GM23338 (cell line): ENCODE results near the gene PRUNE2. TPM values are rescaled to one million over a fixed set of nuclear protein-coding genes. Genes with fewer than 3 reads are reported as not detected.

Source experiments
- ATAC-seq: fragments of 200-7000 bp; cut with Tn5 transposase; 3 replicates; pipeline ENCODE4 v1.9.1; 2020
- DNase-seq: peaks from one replicate; pipeline ENCODE4 v3.0.0-alpha.2; 2015; ENCODE audit warnings: low spot score
- H2AFZ ChIP-seq: fragments of 200-600 bp; sonication (generic); 2 replicates; pipeline ENCODE4 v1.8.0; 2016; ENCODE audit warnings: antibody characterized with exemption, mild to moderate bottlenecking, moderate library complexity
- H3F3A ChIP-seq: fragments of 200-600 bp; sonication (generic); replicated peaks from 2 replicates; pipeline ENCODE4 v1.8.0; 2017; ENCODE audit warnings: antibody characterized with exemption, mixed run types, low read depth
- H3K27ac ChIP-seq: fragments of 200-600 bp; sonication (generic); 2 replicates; pipeline ENCODE4 v1.6.1; 2016; ENCODE audit warnings: low read depth
- H3K27me3 ChIP-seq: fragments of 200-600 bp; sonication (generic); 2 replicates; pipeline ENCODE4 v1.8.0; 2016; ENCODE audit warnings: mild to moderate bottlenecking, mixed run types, moderate library complexity; ENCODE audit not compliant: insufficient read depth
- H3K36me3 ChIP-seq: fragments of 200-600 bp; sonication (generic); 2 replicates; pipeline ENCODE4 v1.8.0; 2016; ENCODE audit warnings: mild to moderate bottlenecking; ENCODE audit not compliant: insufficient read depth
- H3K4me1 ChIP-seq: fragments of 200-600 bp; sonication (generic); 2 replicates; pipeline ENCODE4 v1.8.0; 2016; ENCODE audit warnings: mild to moderate bottlenecking, moderate library complexity; ENCODE audit not compliant: insufficient read depth
- H3K4me2 ChIP-seq: fragments of 200-600 bp; sonication (generic); 2 replicates; pipeline ENCODE4 v1.7.1; 2017; ENCODE audit warnings: mixed run types
- H3K4me3 ChIP-seq: fragments of 200-600 bp; sonication (generic); 2 replicates; pipeline ENCODE4 v1.6.1; 2016; ENCODE audit warnings: mixed run types
- H3K79me2 ChIP-seq: fragments of 200-600 bp; sonication (generic); replicated peaks from 2 replicates; pipeline ENCODE4 v1.8.0; 2017; ENCODE audit warnings: mild to moderate bottlenecking; ENCODE audit not compliant: insufficient read depth
- H3K9me2 ChIP-seq: fragments of 200-600 bp; sonication (generic); 2 replicates; pipeline ENCODE4 v1.8.0; 2017; ENCODE audit not compliant: insufficient read depth
- H4K20me1 ChIP-seq: fragments of 200-600 bp; sonication (generic); replicated peaks from 2 replicates; pipeline ENCODE4 v1.8.0; 2017; ENCODE audit warnings: mild to moderate bottlenecking; ENCODE audit not compliant: insufficient read depth
- H3K27ac Mint-ChIP-seq: 2 replicates; pipeline ENCODE4 v1.8.0; 2020; ENCODE audit warnings: inconsistent platforms, mild to moderate bottlenecking, moderate library complexity, mixed read lengths
- H3K27me3 Mint-ChIP-seq: 3 replicates; pipeline ENCODE4 v1.8.0; 2022; ENCODE audit warnings: low read depth, mild to moderate bottlenecking, moderate library complexity, mixed read lengths, inconsistent platforms; ENCODE audit not compliant: insufficient read depth, poor library complexity
- H3K36me3 Mint-ChIP-seq: 3 replicates; pipeline ENCODE4 v1.8.0; 2021; ENCODE audit warnings: low read depth, mild to moderate bottlenecking, inconsistent platforms, moderate library complexity, mixed read lengths
- H3K4me1 Mint-ChIP-seq: 3 replicates; pipeline ENCODE4 v1.8.0; 2020; ENCODE audit warnings: mild to moderate bottlenecking, inconsistent platforms, mixed read lengths
- H3K4me3 Mint-ChIP-seq: 3 replicates; pipeline ENCODE4 v1.8.0; 2021; ENCODE audit warnings: moderate library complexity, mild to moderate bottlenecking, inconsistent platforms, mixed read lengths
- H3K9me3 Mint-ChIP-seq: 3 replicates; pipeline ENCODE4 v1.8.0; 2020; ENCODE audit warnings: moderate library complexity, mild to moderate bottlenecking, inconsistent platforms, mixed read lengths
- STAT1 ChIP-seq: IDR thresholded peaks from one replicate; pipeline ENCODE4 v1.6.1; 2016; ENCODE audit warnings: antibody characterized with exemption; ENCODE audit not compliant: unreplicated experiment
- ZNF114 ChIP-seq: fragments of 250-450 bp; sonication (Bioruptor Pico); IDR thresholded peaks from 2 replicates; pipeline ENCODE4 v1.5.0; 2020; ENCODE audit warnings: mild to moderate bottlenecking, moderate library complexity
- polyA plus RNA-seq: library from polyadenylated mRNA; unstranded; fragments of >200 nt; fragmentation: Nextera tagmentation; extraction: Ambion mirVana; gene quantifications from 2 replicates; pipeline ENCODE4 v1.2.1, GENCODE V29; 2016
- total RNA-seq: library from RNA; depleted of rRNA; stranded (reverse); fragments of >200 nt; shearing (Covaris generic); gene quantifications from 2 replicates; pipeline ENCODE4 v1.2.3, GENCODE V29; 2014
- TF ChIP-seq, protein P1 (sequence below), 2 experiments: fragments of 200-600 bp in 1 of 2; sonication (generic) in 1 of 2; conservative IDR thresholded peaks; 2 replicates each; pipeline versions ENCODE4 v1.5.1 to v1.6.1; 2016 to 2017; ENCODE audit warnings: antibody characterized with exemption in 2 of 2, low read depth in 2 of 2, mild to moderate bottlenecking in 2 of 2, moderate library complexity in 1 of 2
- TF ChIP-seq, protein P2 (sequence below): fragments of 250-450 bp; sonication (Bioruptor Pico); IDR thresholded peaks from 2 replicates; pipeline ENCODE4 v1.5.0; 2020; ENCODE audit warnings: mild to moderate bottlenecking, moderate library complexity

Gene PRUNE2
- total and polyA plus RNA-seq, 2 experiments from 2014 or later = 10.6 to 26.5 TPM

DNA sequence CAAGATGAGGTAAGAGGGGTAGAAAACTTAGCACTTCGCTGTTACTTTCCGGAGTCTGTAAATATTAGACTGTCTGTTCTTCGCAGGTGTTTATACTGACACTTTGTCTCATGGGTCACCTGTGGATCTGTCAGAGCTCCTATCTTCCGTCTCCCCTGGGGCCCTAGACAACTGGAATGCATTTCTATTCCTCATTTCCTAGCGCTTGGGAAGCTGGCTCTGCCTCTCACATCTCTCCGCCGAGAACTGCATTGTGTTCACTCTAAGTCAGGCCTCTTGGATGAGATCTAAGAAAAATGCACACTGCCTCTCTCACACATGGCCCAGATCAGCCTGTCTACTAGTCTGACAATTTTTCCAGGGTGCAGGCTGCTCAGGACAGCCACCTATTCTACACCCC lies 102.2 kb downstream of the PRUNE2 start:
- no peaks in the 10 kb centered on the region for H4K20me1 ChIP-seq
- no peak for DNase-seq
- ATAC-seq = no peak; the same call in 2 of the 3 replicates
- H3K79me2 ChIP-seq = no peaks in the 10 kb centered on the region
- peaks cover 5% of the 10 kb centered on the region for H3K4me1 ChIP-seq
- peaks cover 28% of the 10 kb centered on the region for H3K4me1 Mint-ChIP-seq
- H3K9me3 Mint-ChIP-seq = no peaks in the 10 kb centered on the region
- peak overlapping the region; percentile 27; the same call in 1 of the 2 replicates for H3K4me2 ChIP-seq
- no peak overlapping the region for H3K27ac Mint-ChIP-seq
- peaks cover 3% of the 10 kb centered on the region for H3K27me3 Mint-ChIP-seq
- H3K4me3 Mint-ChIP-seq = no peak overlapping the region
- peak overlapping the region; percentile 60; the same call in 1 of the 2 replicates for H3K27ac ChIP-seq
- H3K4me3 ChIP-seq = no peak overlapping the region
- H3K36me3 Mint-ChIP-seq = no peaks in the 10 kb centered on the region
- no peak for TF ChIP-seq ZNF114 (CRISPR knock-in tag)
- TF ChIP-seq, protein P1, sequence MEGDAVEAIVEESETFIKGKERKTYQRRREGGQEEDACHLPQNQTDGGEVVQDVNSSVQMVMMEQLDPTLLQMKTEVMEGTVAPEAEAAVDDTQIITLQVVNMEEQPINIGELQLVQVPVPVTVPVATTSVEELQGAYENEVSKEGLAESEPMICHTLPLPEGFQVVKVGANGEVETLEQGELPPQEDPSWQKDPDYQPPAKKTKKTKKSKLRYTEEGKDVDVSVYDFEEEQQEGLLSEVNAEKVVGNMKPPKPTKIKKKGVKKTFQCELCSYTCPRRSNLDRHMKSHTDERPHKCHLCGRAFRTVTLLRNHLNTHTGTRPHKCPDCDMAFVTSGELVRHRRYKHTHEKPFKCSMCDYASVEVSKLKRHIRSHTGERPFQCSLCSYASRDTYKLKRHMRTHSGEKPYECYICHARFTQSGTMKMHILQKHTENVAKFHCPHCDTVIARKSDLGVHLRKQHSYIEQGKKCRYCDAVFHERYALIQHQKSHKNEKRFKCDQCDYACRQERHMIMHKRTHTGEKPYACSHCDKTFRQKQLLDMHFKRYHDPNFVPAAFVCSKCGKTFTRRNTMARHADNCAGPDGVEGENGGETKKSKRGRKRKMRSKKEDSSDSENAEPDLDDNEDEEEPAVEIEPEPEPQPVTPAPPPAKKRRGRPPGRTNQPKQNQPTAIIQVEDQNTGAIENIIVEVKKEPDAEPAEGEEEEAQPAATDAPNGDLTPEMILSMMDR (conservative IDR thresholded peaks at IDR 0.05; ENCODE audit: low read depth in 2 of 2) = no peak
- TF ChIP-seq, protein P2, sequence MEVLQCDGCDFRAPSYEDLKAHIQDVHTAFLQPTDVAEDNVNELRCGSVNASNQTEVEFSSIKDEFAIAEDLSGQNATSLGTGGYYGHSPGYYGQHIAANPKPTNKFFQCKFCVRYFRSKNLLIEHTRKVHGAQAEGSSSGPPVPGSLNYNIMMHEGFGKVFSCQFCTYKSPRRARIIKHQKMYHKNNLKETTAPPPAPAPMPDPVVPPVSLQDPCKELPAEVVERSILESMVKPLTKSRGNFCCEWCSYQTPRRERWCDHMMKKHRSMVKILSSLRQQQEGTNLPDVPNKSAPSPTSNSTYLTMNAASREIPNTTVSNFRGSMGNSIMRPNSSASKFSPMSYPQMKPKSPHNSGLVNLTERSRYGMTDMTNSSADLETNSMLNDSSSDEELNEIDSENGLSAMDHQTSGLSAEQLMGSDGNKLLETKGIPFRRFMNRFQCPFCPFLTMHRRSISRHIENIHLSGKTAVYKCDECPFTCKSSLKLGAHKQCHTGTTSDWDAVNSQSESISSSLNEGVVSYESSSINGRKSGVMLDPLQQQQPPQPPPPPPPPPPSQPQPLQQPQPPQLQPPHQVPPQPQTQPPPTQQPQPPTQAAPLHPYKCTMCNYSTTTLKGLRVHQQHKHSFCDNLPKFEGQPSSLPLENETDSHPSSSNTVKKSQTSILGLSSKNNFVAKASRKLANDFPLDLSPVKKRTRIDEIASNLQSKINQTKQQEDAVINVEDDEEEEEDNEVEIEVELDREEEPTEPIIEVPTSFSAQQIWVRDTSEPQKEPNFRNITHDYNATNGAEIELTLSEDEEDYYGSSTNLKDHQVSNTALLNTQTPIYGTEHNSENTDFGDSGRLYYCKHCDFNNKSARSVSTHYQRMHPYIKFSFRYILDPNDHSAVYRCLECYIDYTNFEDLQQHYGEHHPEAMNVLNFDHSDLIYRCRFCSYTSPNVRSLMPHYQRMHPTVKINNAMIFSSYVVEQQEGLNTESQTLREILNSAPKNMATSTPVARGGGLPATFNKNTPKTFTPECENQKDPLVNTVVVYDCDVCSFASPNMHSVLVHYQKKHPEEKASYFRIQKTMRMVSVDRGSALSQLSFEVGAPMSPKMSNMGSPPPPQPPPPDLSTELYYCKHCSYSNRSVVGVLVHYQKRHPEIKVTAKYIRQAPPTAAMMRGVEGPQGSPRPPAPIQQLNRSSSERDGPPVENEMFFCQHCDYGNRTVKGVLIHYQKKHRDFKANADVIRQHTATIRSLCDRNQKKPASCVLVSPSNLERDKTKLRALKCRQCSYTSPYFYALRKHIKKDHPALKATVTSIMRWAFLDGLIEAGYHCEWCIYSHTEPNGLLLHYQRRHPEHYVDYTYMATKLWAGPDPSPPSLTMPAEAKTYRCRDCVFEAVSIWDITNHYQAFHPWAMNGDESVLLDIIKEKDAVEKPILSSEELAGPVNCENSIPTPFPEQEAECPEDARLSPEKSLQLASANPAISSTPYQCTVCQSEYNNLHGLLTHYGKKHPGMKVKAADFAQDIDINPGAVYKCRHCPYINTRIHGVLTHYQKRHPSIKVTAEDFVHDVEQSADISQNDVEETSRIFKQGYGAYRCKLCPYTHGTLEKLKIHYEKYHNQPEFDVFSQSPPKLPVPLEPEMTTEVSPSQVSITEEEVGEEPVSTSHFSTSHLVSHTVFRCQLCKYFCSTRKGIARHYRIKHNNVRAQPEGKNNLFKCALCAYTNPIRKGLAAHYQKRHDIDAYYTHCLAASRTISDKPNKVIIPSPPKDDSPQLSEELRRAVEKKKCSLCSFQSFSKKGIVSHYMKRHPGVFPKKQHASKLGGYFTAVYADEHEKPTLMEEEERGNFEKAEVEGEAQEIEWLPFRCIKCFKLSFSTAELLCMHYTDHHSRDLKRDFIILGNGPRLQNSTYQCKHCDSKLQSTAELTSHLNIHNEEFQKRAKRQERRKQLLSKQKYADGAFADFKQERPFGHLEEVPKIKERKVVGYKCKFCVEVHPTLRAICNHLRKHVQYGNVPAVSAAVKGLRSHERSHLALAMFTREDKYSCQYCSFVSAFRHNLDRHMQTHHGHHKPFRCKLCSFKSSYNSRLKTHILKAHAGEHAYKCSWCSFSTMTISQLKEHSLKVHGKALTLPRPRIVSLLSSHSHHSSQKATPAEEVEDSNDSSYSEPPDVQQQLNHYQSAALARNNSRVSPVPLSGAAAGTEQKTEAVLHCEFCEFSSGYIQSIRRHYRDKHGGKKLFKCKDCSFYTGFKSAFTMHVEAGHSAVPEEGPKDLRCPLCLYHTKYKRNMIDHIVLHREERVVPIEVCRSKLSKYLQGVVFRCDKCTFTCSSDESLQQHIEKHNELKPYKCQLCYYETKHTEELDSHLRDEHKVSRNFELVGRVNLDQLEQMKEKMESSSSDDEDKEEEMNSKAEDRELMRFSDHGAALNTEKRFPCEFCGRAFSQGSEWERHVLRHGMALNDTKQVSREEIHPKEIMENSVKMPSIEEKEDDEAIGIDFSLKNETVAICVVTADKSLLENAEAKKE (CRISPR knock-in tag) = no peak
- no peaks in the 10 kb centered on the region for H3F3A ChIP-seq
- H2AFZ ChIP-seq = no peak overlapping the region
- no peaks in the 10 kb centered on the region for H3K36me3 ChIP-seq
- no peaks in the 10 kb centered on the region for H3K27me3 ChIP-seq
- H3K9me2 ChIP-seq = 0 out of 2 replicates have a peak, but pooled peaks cover 5% of the 10 kb centered on the region

DNA sequence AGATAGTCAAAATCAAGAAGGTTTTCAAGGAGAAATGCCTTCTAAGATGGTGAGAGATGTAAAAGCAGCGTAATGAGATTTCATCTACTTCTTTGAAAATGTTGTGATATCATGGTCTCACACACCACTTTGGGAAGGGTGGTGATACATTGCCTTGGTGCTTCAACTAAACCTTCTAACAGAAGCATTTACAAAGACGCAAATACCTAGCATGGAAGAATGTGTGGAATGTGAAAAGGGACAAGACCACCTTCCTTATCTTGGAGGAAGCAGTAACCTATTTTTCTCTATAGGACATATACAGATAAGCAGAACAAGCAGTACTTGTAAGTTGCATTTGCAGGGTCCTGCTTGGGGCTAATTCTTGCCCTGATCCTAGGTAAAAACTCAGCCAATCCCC lies 102.8 kb downstream of the PRUNE2 start:
- Histone ChIP-seq H3K4me3 (no peak overlapping the region), H3K4me1 (peaks cover 5% of the 10 kb centered on the region), H3F3A (no peaks in the 10 kb centered on the region), H3K4me2 (peak overlapping the region; percentile 27; the same call in 1 of the 2 replicates), H4K20me1 (no peaks in the 10 kb centered on the region), H3K9me2 (0 out of 2 replicates have a peak, but pooled peaks cover 5% of the 10 kb centered on the region), H3K79me2 (no peaks in the 10 kb centered on the region), H3K27ac (peak overlapping the region; percentile 60; the same call in 1 of the 2 replicates), H3K36me3 (no peaks in the 10 kb centered on the region), H2AFZ (no peak overlapping the region), H3K27me3 (no peaks in the 10 kb centered on the region)
- no peak overlapping the region for H3K4me3 Mint-ChIP-seq
- H3K27ac Mint-ChIP-seq = no peak overlapping the region
- DNase-seq (peak; percentile 72), ATAC-seq (peak; percentile 65)
- H3K36me3 Mint-ChIP-seq = no peaks in the 10 kb centered on the region
- peaks cover 3% of the 10 kb centered on the region for H3K27me3 Mint-ChIP-seq
- H3K4me1 Mint-ChIP-seq = peaks cover 28% of the 10 kb centered on the region
- H3K9me3 Mint-ChIP-seq = no peaks in the 10 kb centered on the region
- TF ChIP-seq STAT1 = no peak
